Astrocyte (in vitro differentiated cells and primary cell): ENCODE data around the gene SLC47A2.

ENCODE experiments used
- EZH2 ChIP-seq: IDR thresholded peaks from 2 replicates; pipeline ENCODE4 v1.6.1; 2012; ENCODE audit warnings: mild to moderate bottlenecking, low read length, inconsistent platforms; ENCODE audit not compliant: insufficient read depth
- TF ChIP-seq, protein P1 (sequence below): IDR thresholded peaks from 2 replicates; pipeline ENCODE4 v1.5.1; 2011; ENCODE audit warnings: low read depth, mild to moderate bottlenecking, inconsistent platforms, low read length, moderate library complexity; ENCODE audit not compliant: insufficient read depth

DNA sequence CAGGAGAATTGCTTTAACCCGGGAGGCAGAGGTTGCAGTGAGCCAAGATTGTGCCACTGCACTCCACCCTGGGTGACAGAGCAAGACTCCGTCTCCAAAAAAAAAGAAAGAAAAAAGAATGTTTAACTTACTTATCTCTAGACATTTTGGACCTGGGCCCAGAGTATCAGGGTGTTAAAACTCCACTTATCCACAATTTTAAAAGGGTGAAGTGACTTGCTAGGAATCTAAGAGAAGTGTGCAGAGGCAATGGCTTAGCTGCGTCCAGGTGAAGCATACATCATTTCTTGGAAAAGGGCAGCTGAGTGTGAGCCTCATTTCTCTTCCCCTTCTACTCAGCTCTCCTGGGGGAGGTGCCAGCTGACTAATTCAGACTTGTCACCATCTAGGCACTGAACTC, 42.8 kb downstream of the SLC47A2 start:
- TF ChIP-seq, protein P1, sequence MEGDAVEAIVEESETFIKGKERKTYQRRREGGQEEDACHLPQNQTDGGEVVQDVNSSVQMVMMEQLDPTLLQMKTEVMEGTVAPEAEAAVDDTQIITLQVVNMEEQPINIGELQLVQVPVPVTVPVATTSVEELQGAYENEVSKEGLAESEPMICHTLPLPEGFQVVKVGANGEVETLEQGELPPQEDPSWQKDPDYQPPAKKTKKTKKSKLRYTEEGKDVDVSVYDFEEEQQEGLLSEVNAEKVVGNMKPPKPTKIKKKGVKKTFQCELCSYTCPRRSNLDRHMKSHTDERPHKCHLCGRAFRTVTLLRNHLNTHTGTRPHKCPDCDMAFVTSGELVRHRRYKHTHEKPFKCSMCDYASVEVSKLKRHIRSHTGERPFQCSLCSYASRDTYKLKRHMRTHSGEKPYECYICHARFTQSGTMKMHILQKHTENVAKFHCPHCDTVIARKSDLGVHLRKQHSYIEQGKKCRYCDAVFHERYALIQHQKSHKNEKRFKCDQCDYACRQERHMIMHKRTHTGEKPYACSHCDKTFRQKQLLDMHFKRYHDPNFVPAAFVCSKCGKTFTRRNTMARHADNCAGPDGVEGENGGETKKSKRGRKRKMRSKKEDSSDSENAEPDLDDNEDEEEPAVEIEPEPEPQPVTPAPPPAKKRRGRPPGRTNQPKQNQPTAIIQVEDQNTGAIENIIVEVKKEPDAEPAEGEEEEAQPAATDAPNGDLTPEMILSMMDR: no peak
- no peak for TF ChIP-seq EZH2
